ENCODE data around the gene PCDH10. TPM values are rescaled to one million over a fixed set of nuclear protein-coding genes. Genes with fewer than 3 reads are reported as not detected.

PCDH10 gene
- total and polyA plus RNA-seq, 10 donors = under 0.01 to 0.19 (median 0.06) TPM; not detected in 3

DNA sequence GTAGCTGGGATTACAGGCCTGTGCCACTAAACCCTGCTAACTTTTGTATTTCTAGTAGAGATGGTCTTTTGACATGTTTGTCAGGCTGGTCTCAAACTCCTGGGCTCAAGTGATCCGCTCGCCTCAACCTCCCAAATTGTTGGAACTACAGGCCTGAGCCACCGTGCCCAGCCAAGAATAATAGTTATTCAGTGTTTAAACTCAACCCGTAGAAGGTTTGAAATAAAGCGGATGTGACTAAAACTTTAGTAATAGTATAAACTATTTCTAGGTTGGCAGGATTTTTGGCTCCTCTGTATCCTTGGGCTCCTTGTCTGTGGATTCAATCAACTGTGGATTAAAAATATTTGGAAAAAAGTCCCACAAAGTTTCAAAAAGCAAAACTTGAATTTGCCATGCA, 37.8 kb downstream of the PCDH10 start:
- TF ChIP-seq, protein P1, sequence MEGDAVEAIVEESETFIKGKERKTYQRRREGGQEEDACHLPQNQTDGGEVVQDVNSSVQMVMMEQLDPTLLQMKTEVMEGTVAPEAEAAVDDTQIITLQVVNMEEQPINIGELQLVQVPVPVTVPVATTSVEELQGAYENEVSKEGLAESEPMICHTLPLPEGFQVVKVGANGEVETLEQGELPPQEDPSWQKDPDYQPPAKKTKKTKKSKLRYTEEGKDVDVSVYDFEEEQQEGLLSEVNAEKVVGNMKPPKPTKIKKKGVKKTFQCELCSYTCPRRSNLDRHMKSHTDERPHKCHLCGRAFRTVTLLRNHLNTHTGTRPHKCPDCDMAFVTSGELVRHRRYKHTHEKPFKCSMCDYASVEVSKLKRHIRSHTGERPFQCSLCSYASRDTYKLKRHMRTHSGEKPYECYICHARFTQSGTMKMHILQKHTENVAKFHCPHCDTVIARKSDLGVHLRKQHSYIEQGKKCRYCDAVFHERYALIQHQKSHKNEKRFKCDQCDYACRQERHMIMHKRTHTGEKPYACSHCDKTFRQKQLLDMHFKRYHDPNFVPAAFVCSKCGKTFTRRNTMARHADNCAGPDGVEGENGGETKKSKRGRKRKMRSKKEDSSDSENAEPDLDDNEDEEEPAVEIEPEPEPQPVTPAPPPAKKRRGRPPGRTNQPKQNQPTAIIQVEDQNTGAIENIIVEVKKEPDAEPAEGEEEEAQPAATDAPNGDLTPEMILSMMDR (IDR thresholded peaks at IDR 0.05 in 8 of 11, conservative IDR thresholded peaks at IDR 0.05 in 3 of 11) = no peak
- no peak for TF ChIP-seq POLR2A (IDR thresholded peaks at IDR 0.05)
- TF ChIP-seq POLR2AphosphoS5 (IDR thresholded peaks at IDR 0.05) = no peak
- H3K4me1 ChIP-seq = no peaks in the 10 kb centered on the region
- intact Hi-C loops (cut with DNase I; ENCODE audit: low total_unique reads) = no loop called here
- H3K4me3 ChIP-seq = no peak overlapping the region
- no peaks in the 10 kb centered on the region for H3K36me3 ChIP-seq
- no peaks in the 10 kb centered on the region for H3K9me3 ChIP-seq
- 90 to 96% (median 93%) methylated on average over 5 of the region's 5 CpGs for WGBS, 5 donors
- DNase-seq = no peak
- H3K27ac ChIP-seq = no peak overlapping the region
- H3K27me3 ChIP-seq (replicated peaks in 1 of 7) = no peaks in the 10 kb centered on the region

DNA sequence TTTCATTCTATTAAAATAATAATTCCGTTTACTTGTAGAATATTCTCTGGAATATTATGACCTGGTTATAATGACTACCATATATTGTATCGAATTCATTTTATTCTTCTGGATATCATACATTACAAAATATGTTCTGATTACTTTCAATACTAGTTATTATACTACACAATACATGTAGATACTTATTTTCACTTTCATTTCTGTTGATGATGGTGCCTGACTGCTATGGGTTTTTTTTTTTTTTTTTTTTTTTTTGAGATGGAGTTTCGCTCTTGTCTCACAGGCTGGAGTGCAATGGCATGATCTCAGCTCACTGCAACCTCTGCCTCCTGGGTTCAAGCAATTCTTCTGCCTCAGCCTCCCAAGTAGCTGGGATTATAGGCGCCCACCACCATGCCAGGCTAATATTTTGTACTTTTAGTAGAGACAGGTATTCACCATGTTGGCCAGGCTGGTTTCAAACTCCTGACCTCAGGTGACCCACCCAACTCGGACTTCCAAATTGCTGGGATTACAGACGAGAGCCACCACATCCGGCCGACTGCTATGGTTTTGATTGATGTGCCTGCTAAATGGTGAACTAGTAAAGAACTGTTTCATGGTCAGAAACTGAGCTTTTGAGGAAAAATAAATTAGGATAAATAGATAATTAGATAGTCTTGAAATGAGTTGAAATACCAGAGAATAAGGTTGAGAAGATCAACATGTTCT, 39.5 kb downstream of the PCDH10 start:
- H3K36me3 ChIP-seq = no peaks in the 10 kb centered on the region
- H3K4me3 ChIP-seq = no peak overlapping the region
- WGBS, 5 donors = 80 to 90% (median 82%) methylated on average over 8 of the region's 8 CpGs
- intact Hi-C loops (cut with DNase I; ENCODE audit: low total_unique reads) = no loop called here
- no peaks in the 10 kb centered on the region for H3K4me1 ChIP-seq
- no peak for DNase-seq
- H3K27ac ChIP-seq = no peak overlapping the region
- no peaks in the 10 kb centered on the region for H3K27me3 ChIP-seq (replicated peaks in 1 of 7)
- TF ChIP-seq POLR2A (IDR thresholded peaks at IDR 0.05) = no peak
- TF ChIP-seq, protein P1 (IDR thresholded peaks at IDR 0.05 in 8 of 11, conservative IDR thresholded peaks at IDR 0.05 in 3 of 11) = no peak
- TF ChIP-seq POLR2AphosphoS5 (IDR thresholded peaks at IDR 0.05) = no peak
- H3K9me3 ChIP-seq = no peaks in the 10 kb centered on the region

DNA sequence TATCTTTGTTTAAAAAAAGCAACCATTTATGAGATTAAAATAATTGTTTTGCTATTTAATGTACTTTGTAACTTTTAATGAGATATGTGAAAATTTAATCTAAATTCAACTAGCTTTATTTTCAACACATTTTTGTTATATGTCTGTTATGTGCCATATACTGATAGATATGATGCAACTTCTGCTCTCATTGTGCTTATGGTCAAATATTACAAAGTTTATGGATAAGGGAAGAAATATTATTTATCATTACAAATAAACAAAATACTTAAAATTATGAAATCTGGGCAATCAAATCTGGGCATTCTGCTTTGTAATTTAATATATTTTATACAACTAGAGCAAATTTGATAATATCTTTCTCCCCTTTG, 40.0 kb downstream of the PCDH10 start:
- intact Hi-C loops (cut with DNase I; ENCODE audit: low total_unique reads) = no loop called here
- H3K4me3 ChIP-seq = no peak overlapping the region
- TF ChIP-seq POLR2AphosphoS5 (IDR thresholded peaks at IDR 0.05) (no peak), POLR2A (IDR thresholded peaks at IDR 0.05) (no peak)
- TF ChIP-seq, protein P1 (IDR thresholded peaks at IDR 0.05 in 8 of 11, conservative IDR thresholded peaks at IDR 0.05 in 3 of 11) = no peak

DNA sequence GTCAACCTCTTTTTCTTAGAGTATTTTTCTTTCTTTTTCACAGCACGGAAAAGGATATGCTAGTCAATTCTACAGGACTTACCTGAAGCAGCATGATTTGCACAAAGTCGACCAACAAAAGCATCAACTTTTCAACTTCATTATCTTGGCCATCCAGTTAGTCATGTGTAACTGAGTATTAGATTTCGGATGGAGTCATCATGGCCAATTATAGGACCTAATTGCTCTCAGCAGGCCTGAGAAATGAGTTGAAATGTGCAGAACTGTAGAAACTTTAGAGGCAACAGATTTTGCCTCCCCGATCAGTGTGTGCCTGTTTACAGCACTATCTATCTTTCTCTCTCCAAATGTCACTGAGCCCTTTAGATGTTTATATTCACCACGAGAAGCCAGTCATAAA, 41.0 kb downstream of the PCDH10 start:
- H3K27me3 ChIP-seq (replicated peaks in 1 of 7) = no peaks in the 10 kb centered on the region
- no peak overlapping the region for H3K4me3 ChIP-seq
- peaks cover 0 to under 1% (median 0%) of the 10 kb centered on the region in 8 donors for H3K9me3 ChIP-seq
- no peak for DNase-seq
- H3K4me1 ChIP-seq = no peaks in the 10 kb centered on the region
- TF ChIP-seq POLR2AphosphoS5 (IDR thresholded peaks at IDR 0.05) (no peak), POLR2A (IDR thresholded peaks at IDR 0.05) (no peak)
- TF ChIP-seq, protein P1 (IDR thresholded peaks at IDR 0.05 in 8 of 11, conservative IDR thresholded peaks at IDR 0.05 in 3 of 11) = no peak
- intact Hi-C loops (cut with DNase I; ENCODE audit: low total_unique reads) = no loop called here
- H3K36me3 ChIP-seq = no peaks in the 10 kb centered on the region
- WGBS, 5 donors = 72 to 81% (median 76%) methylated on average over 5 of the region's 5 CpGs
- H3K27ac ChIP-seq = no peak overlapping the region

More for the DNA sequence above, 40.0 kb downstream of the PCDH10 start:
- DNase-seq = no peak
- H3K9me3 ChIP-seq = no peaks in the 10 kb centered on the region
- H3K4me1 ChIP-seq = no peaks in the 10 kb centered on the region
- H3K36me3 ChIP-seq = no peaks in the 10 kb centered on the region
- no peaks in the 10 kb centered on the region for H3K27me3 ChIP-seq (replicated peaks in 1 of 7)
- H3K27ac ChIP-seq = no peak overlapping the region

All from spleen (tissue), 11 donors.